ENCODE results near the gene DOK6.
A peak's percentile ranks its signal among the peaks of the same experiment; 100 is the strongest.
"Not testable (repeated sequence)": the region's sequence is repeated elsewhere in the genome, so short reads cannot be mapped to it uniquely, and the experiment has no call there.

The DOK6 gene

DNA sequence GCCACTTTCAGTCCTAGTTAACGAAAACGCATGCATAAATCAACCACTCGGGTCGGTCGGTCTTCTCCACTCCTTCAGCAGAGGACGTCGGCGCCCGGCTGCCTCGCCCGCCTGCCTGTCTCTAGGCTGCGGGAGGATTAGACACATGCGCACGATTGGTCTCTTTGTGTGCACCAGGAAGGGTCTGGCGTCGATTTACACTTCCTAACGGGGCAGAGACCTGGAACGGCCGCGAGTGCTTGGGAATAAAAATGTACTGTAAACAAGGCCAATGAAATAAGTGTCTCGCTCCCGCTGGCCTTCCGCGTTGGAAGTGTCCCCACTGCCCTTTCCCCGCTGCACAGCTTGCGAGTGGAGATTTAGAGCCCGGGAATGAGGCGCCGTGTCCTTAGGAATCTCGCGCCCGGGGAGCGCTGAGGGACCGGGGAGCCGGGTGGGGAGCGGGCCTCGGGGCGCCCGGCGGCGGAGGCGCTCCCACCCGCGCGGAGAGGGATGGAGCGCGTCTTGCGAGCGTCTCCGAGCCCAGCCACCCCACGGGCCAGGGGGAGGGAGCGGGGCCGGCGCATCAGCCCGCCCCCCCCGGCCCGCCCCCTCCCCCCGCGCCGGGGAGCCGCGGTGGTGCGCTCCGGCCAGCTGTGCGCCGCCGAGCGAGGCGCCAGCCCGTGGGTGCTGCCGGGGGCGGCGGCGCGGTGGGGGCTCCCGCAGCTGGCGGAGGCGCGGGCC lies at the start of gene DOK6:
DOK6 (plus strand) TSS at position 636 of the 723 bp plus-strand sequence.
- no peak within 1 kb of the TSS for H3K27ac Mint-ChIP-seq
- H3K27me3 Mint-ChIP-seq = peaks cover 62% of the 10 kb centered on the region
- peaks cover 12% of the 10 kb centered on the region for H3K4me1 Mint-ChIP-seq (ENCODE audit: low read depth)
- no peaks in the 10 kb centered on the region for H3K9me3 Mint-ChIP-seq
- peak within 1 kb of the TSS; percentile 56 for H3K4me3 Mint-ChIP-seq
- H3K36me3 Mint-ChIP-seq (ENCODE audit: low read depth) = no peaks in the 10 kb centered on the region

DNA sequence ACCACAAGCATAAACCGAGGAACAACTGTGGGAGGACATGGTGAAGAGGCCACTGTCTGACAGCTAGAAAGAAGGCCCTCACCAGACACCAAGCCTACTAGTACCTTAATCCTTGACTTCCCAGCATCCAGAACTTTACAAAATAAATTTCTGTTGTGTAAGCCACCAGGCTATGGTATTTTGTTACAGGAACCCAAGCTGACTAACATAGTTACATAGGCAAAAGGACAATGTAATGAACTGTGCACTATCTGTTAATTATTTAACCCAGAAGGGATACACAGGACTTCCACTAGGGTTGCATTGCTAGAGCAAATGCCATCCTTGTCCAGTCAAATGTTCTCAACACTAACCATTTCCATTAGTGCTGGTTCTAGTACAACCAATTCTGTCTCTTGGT lies 47.7 kb upstream of the DOK6 start:
- H3K27me3 Mint-ChIP-seq = no peaks in the 10 kb centered on the region
- H3K4me3 Mint-ChIP-seq = no peak overlapping the region
- no peaks in the 10 kb centered on the region for H3K36me3 Mint-ChIP-seq (ENCODE audit: low read depth)
- peaks cover 4% of the 10 kb centered on the region for H3K9me3 Mint-ChIP-seq
- H3K27ac Mint-ChIP-seq = no peak overlapping the region
- no peaks in the 10 kb centered on the region for H3K4me1 Mint-ChIP-seq (ENCODE audit: low read depth)

DNA sequence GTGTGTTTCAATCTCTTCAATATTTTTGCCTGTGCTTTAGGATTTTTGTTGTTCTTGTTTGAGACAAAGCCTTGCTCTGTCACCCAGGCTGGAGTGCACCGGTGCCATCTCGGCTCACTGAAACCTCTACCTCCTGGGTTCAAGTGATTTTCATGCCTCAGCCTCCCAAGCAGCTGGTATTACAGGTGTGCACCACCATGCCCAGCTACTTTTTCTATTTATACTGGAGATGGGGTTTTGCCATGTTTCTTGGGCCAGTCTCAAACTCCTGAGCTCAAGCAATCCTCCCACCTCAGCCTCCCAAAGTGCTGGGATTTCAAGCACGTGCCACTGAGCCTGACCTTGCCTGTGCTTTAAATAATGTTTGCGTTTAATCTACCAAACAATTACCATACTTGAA lies 43.1 kb upstream of the DOK6 start:
- Mint-ChIP-seq H3K4me3 (no peak overlapping the region), H3K27me3 (no peaks in the 10 kb centered on the region), H3K27ac (no peak overlapping the region), H3K9me3 (peaks cover 9% of the 10 kb centered on the region), H3K36me3 (ENCODE audit: low read depth) (no peaks in the 10 kb centered on the region), H3K4me1 (ENCODE audit: low read depth) (no peaks in the 10 kb centered on the region)

DNA sequence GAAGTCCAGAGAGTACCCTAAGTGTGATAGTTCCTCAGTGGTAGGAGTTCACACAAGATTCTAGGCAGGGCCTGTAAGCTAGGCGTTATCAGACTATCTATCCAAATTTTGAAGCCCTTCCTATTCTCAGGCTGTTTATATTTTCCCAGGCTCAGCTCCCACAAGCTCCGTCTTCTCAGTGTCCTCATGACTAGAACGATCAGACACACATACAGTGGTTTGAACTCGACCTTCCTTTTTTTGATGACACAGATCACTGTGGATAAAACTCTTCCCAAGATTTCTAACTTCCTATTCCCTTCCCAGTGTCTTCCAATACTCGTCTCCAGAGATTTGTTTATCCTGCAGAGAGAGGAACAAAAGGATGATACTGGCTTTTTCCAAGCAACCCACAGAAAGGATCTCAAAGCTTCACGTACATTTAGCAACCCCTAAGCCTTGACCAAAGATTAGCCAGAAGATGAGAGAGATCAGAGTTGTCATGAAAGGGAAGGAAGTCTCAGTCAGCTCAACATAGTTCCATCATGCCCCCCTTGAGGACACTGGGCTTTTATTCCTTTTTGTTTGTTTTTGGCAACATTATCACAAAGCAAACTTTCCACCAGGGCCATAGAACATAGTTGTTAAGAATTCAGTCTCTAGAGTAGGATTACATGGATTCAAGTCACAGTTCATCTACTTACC lies 42.3 kb upstream of the DOK6 start:
- Mint-ChIP-seq H3K36me3 (ENCODE audit: low read depth) (no peaks in the 10 kb centered on the region), H3K4me3 (no peak overlapping the region), H3K27me3 (no peaks in the 10 kb centered on the region), H3K27ac (no peak overlapping the region), H3K4me1 (ENCODE audit: low read depth) (no peaks in the 10 kb centered on the region), H3K9me3 (peaks cover 9% of the 10 kb centered on the region)

DNA sequence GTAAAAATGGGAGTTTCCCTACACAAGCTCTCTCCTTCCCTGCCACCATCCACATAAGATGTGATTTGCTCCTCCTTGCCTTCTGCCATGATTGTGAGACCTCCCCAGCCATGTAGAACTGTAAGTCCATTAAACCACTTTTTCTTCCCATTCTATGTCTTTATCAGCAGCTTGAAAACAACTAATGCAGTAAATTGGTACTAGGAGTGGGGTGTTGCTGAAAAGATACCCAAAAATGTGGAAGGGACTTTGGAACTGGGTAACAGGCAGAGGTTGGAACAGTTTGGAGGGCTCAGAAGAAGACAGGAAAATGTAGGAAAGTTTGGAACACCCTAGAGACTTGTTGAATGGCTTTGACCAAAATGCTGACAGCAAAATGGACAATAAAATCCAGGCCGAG lies 40.9 kb upstream of the DOK6 start:
- not testable (repeated sequence) for H3K27ac Mint-ChIP-seq; H3K4me3 Mint-ChIP-seq; H3K9me3 Mint-ChIP-seq; H3K4me1 Mint-ChIP-seq (ENCODE audit: low read depth); H3K36me3 Mint-ChIP-seq (ENCODE audit: low read depth); H3K27me3 Mint-ChIP-seq

DNA sequence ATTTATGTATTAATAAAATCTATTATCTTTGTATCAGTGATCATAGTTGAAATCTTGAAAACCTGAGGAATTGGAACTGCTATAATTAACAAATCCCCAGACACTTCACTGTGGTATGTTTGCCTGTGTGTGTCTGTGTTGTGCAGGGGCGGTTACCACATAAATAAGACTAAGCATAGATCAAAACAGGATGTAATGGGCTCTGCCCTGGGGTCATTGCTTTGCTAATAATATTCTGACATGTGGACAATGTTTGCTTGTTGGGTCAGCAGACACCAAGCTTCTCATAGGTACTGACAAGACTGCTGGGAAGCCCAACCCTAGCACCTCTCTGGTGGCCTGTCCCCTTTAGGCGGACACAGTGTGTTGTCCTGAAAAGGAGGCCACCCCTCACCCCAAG lies 35.8 kb upstream of the DOK6 start:
- Mint-ChIP-seq H3K27ac (no peak overlapping the region), H3K27me3 (peaks cover 4% of the 10 kb centered on the region), H3K36me3 (ENCODE audit: low read depth) (no peaks in the 10 kb centered on the region), H3K4me1 (ENCODE audit: low read depth) (no peaks in the 10 kb centered on the region), H3K9me3 (peaks cover 3% of the 10 kb centered on the region), H3K4me3 (no peak overlapping the region)

DNA sequence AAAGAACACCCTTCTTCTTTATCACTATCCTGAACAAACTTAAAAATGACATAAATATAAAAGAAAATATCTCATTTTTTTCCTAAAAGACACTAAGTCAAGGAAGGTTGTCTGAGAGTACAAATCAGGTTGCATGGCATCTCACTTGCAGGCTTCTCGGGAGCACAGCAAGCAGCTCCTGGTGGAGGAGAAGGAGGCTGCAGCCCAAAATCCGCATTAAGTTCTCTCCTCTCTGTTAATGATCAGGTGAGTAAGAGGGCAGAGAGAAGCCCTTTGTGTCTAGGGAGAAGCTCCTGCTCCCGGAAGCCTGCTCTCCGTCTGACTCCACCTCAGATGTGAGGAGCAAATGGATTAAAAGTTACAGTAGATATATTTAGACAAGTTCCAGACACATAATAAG lies 35.0 kb upstream of the DOK6 start:
- Mint-ChIP-seq H3K4me1 (ENCODE audit: low read depth) (no peaks in the 10 kb centered on the region), H3K9me3 (no peaks in the 10 kb centered on the region), H3K4me3 (no peak overlapping the region), H3K27ac (no peak overlapping the region), H3K36me3 (ENCODE audit: low read depth) (no peaks in the 10 kb centered on the region), H3K27me3 (peaks cover 4% of the 10 kb centered on the region)

DNA sequence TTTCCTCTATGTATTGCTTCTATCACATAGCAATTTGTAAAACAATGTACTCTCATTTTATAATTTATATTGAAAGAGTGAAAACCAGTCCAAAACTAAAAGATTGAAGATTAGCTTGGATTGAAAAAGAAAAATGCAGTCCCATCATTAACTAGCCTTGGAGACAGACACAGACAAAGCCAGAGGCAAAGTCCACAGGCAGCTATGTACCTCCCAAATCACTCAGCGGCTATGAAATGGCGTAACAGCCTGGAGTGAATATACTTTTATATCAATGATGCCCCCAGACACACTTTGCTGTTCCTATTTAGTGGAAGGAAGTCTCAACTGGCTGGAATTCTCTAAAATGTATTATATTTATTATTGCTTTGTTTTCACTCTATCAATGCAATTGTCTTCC lies 33.6 kb upstream of the DOK6 start:
- no peak overlapping the region for H3K4me3 Mint-ChIP-seq
- peaks cover 4% of the 10 kb centered on the region for H3K27me3 Mint-ChIP-seq
- no peaks in the 10 kb centered on the region for H3K4me1 Mint-ChIP-seq (ENCODE audit: low read depth)
- no peak overlapping the region for H3K27ac Mint-ChIP-seq
- H3K9me3 Mint-ChIP-seq = no peaks in the 10 kb centered on the region
- H3K36me3 Mint-ChIP-seq (ENCODE audit: low read depth) = no peaks in the 10 kb centered on the region

DNA sequence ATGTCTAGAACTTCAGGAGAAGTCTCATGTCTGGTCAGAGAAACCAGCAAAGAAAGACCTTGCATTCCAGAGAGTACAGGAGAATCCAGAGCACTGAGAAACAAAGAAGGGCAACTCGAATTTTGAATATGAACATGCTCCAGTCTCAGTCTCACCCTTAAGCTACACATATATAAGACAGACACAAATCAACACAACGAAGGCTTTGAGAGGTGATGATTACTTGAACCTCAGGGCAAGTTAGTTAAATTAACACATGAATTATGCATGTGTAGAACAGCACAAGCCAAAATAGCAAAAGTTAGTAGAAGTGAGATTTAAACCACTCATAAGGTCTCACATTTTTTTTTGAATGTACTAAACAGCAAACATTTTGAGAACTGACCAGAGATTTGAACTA lies 29.0 kb upstream of the DOK6 start:
- H3K27me3 Mint-ChIP-seq = no peaks in the 10 kb centered on the region
- no peaks in the 10 kb centered on the region for H3K36me3 Mint-ChIP-seq (ENCODE audit: low read depth)
- H3K9me3 Mint-ChIP-seq = no peaks in the 10 kb centered on the region
- H3K27ac Mint-ChIP-seq = no peak overlapping the region
- H3K4me1 Mint-ChIP-seq (ENCODE audit: low read depth) = no peaks in the 10 kb centered on the region
- no peak overlapping the region for H3K4me3 Mint-ChIP-seq

DNA sequence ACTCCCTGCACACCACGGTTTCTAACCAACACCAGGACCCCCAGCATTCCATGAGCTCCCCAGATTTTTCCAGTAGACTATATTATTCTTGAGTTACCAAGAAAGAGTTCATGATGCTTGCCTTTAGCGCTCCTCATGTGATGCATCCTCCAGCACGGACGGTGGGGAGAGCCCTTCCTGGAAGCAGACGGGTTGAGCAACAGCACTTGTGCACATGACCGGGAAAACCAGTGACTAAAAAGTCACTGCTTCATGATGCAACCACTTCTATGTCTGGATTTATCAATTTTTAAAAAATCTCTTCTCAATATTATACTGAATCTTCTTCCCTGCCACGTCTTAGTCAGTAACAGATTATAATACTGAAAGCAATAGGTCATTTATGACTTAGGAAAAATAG lies 20.4 kb upstream of the DOK6 start:
- no peaks in the 10 kb centered on the region for H3K9me3 Mint-ChIP-seq
- H3K4me3 Mint-ChIP-seq = no peak overlapping the region
- no peak overlapping the region for H3K27ac Mint-ChIP-seq
- H3K36me3 Mint-ChIP-seq (ENCODE audit: low read depth) = no peaks in the 10 kb centered on the region
- no peaks in the 10 kb centered on the region for H3K4me1 Mint-ChIP-seq (ENCODE audit: low read depth)
- no peaks in the 10 kb centered on the region for H3K27me3 Mint-ChIP-seq

DNA sequence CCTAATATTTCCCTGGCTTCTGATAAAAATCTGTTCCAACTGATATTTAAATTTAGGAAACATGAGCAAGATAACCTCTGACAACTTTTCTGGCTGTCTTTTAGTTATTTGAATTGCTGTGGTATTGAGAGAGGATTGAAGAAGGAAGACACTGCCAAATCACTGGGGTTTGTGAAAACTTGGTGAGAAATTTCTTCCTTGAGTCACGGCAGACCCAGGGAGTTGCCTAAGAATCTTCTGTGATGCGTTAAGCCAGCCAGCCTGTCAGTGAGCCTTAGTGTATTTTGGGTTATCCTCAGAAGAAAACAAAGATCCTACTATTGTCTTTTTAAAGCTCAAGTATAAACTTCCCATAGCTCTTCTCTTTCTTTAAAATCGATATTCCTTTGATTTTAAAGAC lies 17.5 kb upstream of the DOK6 start:
- Mint-ChIP-seq H3K27ac (no peak overlapping the region), H3K9me3 (no peaks in the 10 kb centered on the region), H3K4me3 (no peak overlapping the region), H3K36me3 (ENCODE audit: low read depth) (no peaks in the 10 kb centered on the region), H3K4me1 (ENCODE audit: low read depth) (no peaks in the 10 kb centered on the region), H3K27me3 (no peaks in the 10 kb centered on the region)

DNA sequence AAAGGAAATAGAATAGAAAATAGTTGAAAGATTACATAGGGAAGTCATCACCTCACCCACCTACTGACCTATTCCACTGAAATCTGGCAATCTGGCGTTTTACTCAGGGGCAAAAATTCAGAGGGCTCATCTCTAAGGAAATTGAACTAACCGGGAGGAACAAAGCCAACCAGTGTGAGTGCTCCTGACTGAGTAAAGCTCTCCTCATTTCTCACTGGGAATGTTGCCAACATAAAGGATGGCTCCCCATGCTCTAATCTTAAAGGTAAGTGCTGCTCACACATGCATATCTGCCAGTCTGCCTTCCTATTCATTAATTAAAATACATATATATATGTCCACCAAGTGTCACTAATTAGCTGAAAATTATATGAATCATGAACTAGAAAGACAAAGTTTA lies 13.5 kb upstream of the DOK6 start:
- Mint-ChIP-seq H3K9me3 (no peaks in the 10 kb centered on the region), H3K4me3 (no peak overlapping the region), H3K27ac (no peak overlapping the region), H3K36me3 (ENCODE audit: low read depth) (no peaks in the 10 kb centered on the region), H3K27me3 (no peaks in the 10 kb centered on the region), H3K4me1 (ENCODE audit: low read depth) (no peaks in the 10 kb centered on the region)

DNA sequence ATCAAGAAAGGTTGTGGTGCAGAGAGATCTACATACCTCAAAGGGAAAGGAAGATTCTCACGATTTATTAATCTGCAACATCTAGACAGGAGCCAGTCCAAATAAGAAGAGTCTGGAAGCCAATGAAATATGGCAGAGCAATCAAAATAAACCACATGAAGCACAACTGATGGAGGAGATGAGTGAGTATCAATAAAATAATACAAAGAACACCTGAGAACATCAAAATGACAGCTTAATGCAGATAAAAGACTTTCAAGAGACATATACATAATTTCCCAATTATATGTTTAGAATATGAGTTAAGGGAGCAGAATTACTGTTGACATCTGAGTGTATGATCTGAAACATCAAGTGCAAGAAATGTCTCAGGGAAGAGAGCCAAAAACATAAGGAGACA lies 12.5 kb upstream of the DOK6 start:
- Mint-ChIP-seq H3K4me3 (no peak overlapping the region), H3K27me3 (no peaks in the 10 kb centered on the region), H3K27ac (no peak overlapping the region), H3K36me3 (ENCODE audit: low read depth) (no peaks in the 10 kb centered on the region), H3K9me3 (no peaks in the 10 kb centered on the region), H3K4me1 (ENCODE audit: low read depth) (no peaks in the 10 kb centered on the region)

DNA sequence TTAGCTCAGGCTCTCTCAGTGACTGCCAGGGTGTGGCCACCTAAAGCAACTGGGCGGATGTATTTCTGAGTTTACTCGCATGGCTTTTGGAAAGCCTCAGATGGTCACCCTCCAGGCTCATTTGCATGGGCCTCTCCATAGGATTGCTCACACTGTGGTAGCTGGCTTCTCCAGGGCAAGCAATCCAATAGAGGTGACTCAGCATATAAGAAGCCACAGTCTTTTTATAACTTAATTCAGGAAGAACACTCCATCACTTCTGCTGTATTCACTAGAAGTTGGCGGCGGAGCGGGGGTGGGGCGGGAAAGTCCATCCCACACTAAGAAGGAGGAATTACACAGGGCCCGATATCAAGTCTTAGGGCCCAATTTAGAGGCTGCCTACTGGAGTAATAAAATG lies 3.6 kb upstream of the DOK6 start:
- Mint-ChIP-seq H3K4me1 (ENCODE audit: low read depth) (peaks cover 9% of the 10 kb centered on the region), H3K27me3 (peaks cover 44% of the 10 kb centered on the region)

DNA sequence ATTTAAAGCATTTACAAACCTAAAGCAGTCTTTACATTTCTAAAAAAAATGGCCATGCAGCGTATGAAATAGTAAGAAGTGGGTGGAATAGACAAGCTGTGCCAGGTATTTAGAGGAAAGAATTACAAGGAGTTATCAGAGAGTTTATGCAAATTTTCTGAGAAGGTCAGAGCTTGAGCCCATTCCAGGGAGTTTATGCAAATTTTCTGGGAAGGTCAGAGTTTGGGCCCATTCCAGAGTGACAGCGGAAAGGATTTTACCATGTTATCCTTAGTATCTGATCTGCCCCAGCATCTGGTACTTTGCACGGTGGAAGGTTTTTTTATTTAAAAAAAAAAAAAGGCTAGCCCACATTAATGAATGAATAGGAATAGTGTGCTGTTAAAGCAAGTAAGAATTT lies 1.4 kb upstream of the DOK6 start:
- peaks cover 12% of the 10 kb centered on the region for H3K4me1 Mint-ChIP-seq (ENCODE audit: low read depth)
- peaks cover 58% of the 10 kb centered on the region for H3K27me3 Mint-ChIP-seq
- no peaks in the 10 kb centered on the region for H3K36me3 Mint-ChIP-seq (ENCODE audit: low read depth)
- no peaks in the 10 kb centered on the region for H3K9me3 Mint-ChIP-seq
- no peak overlapping the region for H3K4me3 Mint-ChIP-seq
- no peak overlapping the region for H3K27ac Mint-ChIP-seq

More for the DNA sequence above, 3.6 kb upstream of the DOK6 start:
- Mint-ChIP-seq H3K27ac (no peak overlapping the region), H3K9me3 (no peaks in the 10 kb centered on the region), H3K36me3 (ENCODE audit: low read depth) (no peaks in the 10 kb centered on the region), H3K4me3 (no peak overlapping the region)

DNA sequence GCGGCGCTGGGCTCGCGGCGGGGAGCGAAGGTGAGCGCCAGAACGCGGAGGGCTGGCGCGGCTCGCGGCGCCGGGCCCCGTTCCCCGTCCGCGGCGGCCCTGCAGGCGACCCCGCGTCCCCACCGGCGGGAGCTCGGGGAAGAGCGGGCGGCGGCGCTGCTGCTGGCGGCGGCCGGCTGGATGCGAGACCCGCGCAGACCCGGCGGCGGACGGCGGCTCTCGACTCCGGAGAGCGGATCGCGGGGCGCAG lies 213 bp downstream of the DOK6 start:
- Mint-ChIP-seq H3K27ac (no peak overlapping the region), H3K36me3 (ENCODE audit: low read depth) (no peaks in the 10 kb centered on the region), H3K4me1 (ENCODE audit: low read depth) (peaks cover 12% of the 10 kb centered on the region), H3K27me3 (peaks cover 64% of the 10 kb centered on the region), H3K4me3 (no peak overlapping the region), H3K9me3 (no peaks in the 10 kb centered on the region)
